Astrocyte of the spinal cord (primary cell): Measurements from ENCODE around the gene CYP2A7.
"Not testable (repeated sequence)": the region's sequence is repeated elsewhere in the genome, so short reads cannot be mapped to it uniquely, and the experiment has no call there.

ENCODE experiments used
- DNase-seq: peaks from one replicate; pipeline ENCODE4 v3.0.0; 2011; ENCODE audit warnings: low read depth, low spot score
- H3K4me3 ChIP-seq: 2 replicates; pipeline ENCODE4 v1.5.1; 2011; ENCODE audit warnings: low read depth, mild to moderate bottlenecking, low read length, moderate library complexity
- in situ Hi-C: cut with HindIII; loops from 2 replicates; pipeline ENCODE4 v1.10.0; 2017; ENCODE audit warnings: low sequenced_read_pairs
- TF ChIP-seq, protein P1 (sequence below): IDR thresholded peaks from 2 replicates; pipeline ENCODE4 v1.5.1; 2012; ENCODE audit warnings: low read depth, mild to moderate bottlenecking, low read length, inconsistent platforms

CYP2A7 gene

DNA sequence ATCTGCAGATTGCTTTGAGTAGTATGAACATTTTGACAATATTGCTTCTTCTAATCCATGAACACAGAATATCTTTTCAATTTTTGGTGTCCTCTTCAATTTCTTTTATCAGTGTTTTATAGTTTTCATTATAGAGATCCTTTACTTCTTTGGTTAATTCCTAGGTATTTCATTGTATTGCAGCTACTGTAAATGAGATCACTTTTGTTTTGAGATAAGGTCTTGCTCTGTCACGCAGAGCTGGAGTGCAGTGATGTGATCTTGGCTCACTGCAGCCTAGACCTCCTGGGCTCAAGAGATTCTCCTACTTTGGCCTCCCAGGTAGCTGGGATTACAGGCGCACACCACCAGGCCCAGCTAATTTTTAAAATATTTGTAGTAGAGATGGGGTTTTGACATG lies 9.8 kb downstream of the CYP2A7 start:
- no peak overlapping the region for H3K4me3 ChIP-seq
- DNase-seq, result no peak
- in situ Hi-C loops, result no loop called here
- TF ChIP-seq, protein P1, sequence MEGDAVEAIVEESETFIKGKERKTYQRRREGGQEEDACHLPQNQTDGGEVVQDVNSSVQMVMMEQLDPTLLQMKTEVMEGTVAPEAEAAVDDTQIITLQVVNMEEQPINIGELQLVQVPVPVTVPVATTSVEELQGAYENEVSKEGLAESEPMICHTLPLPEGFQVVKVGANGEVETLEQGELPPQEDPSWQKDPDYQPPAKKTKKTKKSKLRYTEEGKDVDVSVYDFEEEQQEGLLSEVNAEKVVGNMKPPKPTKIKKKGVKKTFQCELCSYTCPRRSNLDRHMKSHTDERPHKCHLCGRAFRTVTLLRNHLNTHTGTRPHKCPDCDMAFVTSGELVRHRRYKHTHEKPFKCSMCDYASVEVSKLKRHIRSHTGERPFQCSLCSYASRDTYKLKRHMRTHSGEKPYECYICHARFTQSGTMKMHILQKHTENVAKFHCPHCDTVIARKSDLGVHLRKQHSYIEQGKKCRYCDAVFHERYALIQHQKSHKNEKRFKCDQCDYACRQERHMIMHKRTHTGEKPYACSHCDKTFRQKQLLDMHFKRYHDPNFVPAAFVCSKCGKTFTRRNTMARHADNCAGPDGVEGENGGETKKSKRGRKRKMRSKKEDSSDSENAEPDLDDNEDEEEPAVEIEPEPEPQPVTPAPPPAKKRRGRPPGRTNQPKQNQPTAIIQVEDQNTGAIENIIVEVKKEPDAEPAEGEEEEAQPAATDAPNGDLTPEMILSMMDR, result no peak

DNA sequence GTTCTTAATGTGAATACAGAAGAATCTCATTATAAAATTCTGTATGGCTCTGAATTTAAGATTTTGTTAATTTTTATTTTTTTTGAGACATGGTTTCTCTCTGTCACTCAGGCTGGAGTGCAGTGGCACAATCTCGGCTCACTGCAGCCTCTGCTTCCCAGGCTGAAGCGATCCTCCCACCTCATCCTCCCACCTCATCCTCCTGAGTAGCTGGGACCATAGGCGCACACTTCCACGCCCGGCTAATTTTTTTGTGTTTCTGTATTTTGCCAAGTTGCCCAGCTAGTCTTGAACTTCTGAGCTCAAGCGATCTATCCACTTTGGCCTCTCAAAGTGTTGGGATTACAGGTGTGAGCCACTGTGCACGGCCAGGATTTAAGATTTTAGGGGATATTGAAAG lies 14.3 kb downstream of the CYP2A7 start:
- no peak overlapping the region for H3K4me3 ChIP-seq
- in situ Hi-C loops, result no loop called here
- TF ChIP-seq, protein P1, result no peak
- no peak for DNase-seq

DNA sequence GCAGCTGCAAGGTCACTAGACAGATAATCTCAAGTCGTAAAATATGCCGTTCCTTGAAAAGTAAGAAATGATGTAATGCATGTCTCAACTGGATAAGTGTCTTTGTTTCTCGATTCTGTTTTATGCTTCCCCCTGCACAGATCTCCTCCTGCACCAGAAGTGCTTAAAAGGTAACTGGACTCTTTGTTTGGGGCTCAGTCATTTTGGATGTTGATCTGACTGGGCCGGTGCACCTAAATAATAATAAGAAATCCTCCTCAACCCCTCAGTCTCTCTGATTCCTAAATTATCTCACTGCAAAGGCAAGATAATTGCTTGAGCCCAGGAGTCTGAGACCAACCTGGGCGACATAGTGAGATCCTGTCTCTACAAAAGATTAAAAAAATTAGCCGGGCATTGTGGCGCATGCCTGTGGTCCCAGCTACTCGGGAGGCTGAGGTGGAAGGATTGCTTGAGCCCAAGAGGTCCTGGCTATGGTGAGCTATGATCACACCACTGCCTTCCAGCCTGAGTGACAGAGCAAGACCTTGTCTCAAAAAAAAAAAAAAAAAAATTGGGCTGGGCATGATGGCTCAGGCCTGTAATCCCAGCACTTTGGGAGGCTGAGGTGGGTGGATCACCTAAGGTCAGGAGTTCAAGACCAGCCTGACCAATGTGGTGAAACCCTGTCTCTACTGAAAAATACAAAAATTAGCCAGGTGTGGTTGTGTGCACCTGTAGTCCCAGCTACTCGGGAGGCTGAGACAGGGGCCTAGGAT lies 17.1 kb downstream of the CYP2A7 start:
- DNase-seq, H3K4me3 ChIP-seq, in situ Hi-C loops: not testable (repeated sequence)

DNA sequence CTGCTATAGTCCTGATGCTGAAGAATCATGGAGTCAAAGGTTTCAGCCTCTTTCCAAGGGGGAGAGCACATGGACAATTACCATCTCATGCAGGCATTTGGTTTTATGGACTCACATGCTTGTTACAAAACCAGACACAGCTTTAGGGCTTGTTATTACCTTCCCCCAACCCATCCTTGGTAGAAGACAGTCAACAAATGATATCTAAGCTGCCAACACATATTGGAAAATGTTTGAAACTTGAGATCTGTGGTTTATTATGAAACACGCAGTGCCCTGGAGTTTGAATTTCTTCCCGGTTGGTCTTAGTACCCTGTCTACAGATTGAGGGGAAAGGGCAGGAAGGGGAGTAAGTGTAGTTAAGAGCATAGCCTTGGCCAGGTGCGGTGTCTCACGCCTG lies 19.2 kb downstream of the CYP2A7 start:
- DNase-seq, result no peak
- TF ChIP-seq, protein P1, result no peak
- in situ Hi-C loops, result no loop called here
- no peak overlapping the region for H3K4me3 ChIP-seq

DNA sequence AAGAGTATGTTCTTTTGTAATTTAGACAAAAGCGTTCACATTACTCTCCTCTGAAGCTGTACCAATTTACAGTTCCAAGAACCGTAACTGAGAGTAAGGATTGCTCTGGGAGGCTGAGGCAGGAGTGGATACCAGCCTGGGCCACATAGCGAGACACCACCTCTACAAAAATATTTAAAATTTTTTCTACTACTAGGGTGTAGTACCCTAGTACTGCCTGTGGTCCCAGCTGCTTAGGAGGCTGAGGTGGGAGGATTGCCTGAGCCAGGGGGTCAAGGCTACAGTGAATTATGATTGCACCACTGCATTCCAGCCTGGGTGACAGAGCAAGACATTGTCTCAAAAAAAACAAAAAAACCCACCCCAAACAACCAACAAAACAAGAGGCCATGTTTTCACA lies 19.7 kb downstream of the CYP2A7 start:
- TF ChIP-seq, protein P1, result no peak
- in situ Hi-C loops, result no loop called here
- H3K4me3 ChIP-seq, result no peak overlapping the region
- no peak for DNase-seq

DNA sequence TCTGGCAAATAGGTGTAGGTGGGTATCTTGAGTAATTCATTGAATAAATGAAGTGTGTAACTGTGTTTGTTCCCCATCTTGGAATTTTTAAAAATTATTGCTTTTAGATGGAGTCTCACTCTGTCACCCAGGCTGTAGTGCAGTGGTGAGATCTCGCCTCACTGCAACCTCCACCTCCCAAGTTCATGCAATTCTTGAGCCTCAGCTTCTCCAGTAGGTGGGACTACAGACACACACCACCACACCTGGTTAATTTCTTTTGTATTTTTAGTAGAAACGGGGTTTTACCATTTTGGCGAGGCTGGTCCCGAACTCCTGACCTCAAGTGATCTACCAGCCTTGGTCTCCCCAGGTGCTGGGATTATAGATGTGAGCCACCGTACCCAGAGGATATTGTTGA lies 23.9 kb downstream of the CYP2A7 start:
- no peak overlapping the region for H3K4me3 ChIP-seq
- in situ Hi-C loops, result no loop called here
- no peak for DNase-seq

DNA sequence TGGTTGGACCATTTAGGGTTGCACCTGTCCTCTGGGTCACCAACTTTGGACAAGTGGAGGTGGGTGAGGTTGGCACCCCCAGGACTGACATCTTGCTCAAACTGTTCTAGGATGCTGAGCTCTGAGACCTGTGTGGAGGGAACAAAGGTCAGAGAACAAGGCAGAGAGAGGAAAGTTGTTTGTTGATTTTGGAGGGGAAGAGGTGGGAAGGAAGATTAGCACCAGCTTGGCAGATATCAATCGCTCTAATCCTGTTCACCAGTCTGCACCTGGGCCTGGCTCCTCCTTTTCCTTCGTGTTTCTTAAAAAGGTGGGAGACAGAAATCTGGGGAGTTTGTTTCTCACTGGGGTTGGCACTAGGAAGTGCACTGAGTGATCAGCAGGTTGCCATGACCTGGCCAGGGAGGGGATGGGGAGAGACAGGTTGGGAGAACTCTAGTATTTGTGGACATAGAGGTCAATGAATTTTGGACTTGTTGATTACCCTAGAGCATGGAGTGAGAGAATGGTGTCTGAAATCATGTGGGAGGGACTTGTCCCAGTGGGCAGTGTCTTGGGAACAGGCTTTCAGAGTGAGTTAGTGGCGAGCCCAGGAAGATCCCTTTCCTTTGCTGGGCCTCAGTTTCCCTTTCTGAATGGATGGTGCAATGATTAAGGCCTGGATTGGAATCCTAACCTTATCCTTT lies 29.4 kb downstream of the CYP2A7 start:
- H3K4me3 ChIP-seq, in situ Hi-C loops, DNase-seq: not testable (repeated sequence)

More for the DNA sequence above, 23.9 kb downstream of the CYP2A7 start:
- TF ChIP-seq, protein P1, result no peak

DNA sequence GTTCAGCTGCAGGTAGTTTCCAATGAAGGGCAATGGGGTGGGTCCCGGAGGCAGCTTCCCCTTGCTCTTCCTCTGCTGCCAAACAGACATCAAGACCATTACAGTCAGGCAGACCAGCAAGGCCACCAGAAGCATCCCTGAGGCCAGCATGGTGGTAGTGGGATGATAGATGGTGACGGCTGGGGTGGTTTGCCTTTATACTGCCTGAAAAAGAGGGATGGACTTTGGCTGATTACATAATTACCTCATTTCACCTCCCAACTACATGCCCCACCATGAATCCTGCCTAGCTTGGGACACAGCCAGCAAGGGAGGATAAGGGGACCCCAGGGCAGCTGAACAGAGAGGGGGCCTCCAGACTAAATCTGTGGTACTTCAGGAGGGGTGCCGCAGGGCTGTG lies 31.8 kb downstream of the CYP2A7 start, which contains the start of gene CYP2A6:
Gene CYP2A6 (minus strand): TSS at position 171 of the 400 bp plus-strand sequence. CDS start 21 bp downstream, at position 150.
- H3K4me3 ChIP-seq, in situ Hi-C loops, DNase-seq: not testable (repeated sequence)

DNA sequence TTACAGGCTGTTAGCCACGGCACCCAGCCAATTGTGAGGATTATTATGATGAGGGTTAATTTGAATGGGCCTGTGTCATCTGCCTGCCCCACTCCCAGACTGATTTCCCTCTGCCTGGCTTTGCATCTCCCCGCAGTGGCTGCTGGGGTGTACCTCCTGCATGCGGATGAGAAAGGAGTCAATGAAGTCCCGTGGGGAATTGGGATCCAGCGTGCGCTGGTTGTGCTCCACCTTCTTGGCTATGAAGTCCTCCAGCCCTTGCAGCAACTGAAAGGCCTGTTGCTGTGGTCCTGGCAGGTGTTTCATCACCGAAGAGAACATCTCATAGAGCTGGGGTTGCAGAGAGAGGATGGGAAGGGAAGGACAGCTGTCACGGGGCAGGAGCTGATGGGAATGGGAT lies 35.3 kb downstream of the CYP2A7 start:
- H3K4me3 ChIP-seq, in situ Hi-C loops, DNase-seq: not testable (repeated sequence)

DNA sequence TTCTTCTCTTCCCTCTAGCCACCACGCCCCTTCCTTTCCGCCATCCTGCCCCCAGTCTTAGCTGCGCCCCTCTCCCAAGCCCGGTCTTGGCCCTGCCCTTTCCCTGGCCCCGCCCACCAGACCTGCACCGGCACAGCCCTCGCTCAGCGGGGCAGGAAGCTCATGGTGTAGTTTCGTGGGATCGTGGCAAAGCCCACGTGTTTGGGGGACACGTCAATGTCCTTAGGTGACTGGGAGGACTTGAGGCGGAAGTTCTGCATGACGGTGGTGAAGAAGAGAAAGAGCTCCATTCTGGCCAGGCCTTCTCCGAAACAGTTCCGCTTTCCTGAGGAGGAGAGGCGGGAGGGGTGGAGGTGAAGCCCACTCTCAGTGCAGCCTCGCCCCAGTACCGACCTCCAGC lies 38.4 kb downstream of the CYP2A7 start:
- in situ Hi-C loops, DNase-seq, H3K4me3 ChIP-seq: not testable (repeated sequence)

DNA sequence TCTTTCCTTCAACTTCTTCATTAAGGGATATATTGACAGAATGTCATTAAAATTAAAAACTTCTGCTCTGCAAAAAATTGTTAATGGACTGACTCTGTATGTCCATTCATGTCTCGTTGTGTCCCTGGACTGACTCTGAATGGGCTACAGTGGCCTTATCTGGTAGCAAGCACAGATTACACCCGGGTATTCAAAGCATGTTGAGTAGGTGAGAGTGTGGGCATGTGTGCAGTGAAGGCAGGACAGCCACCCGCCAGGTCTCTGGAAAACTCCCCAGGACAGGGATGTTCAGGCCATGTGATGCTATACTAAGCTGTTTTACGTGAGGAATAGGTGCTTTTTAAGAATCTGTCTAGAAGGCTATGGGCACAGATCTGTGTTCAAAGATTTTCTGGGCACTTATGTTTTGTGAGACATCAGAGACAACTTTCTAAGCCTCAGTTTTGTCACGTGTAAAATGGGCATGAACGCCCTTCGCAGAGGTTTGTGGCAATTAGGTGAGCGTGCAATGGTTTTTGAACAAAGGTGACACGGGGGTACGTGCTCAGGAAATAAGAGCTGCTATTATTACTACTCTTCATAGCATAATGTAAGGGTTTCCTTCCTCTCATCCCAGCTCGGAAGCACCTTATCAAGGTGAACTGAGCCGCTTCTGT lies 38.9 kb downstream of the CYP2A7 start:
- DNase-seq, H3K4me3 ChIP-seq, in situ Hi-C loops: not testable (repeated sequence)
